Left renal pelvis (tissue), 4 donors: Measurements from ENCODE around the gene SEPTIN11. TPM values are rescaled to one million over a fixed set of nuclear protein-coding genes. Genes with fewer than 3 reads are reported as not detected.

Experiments used
- polyA plus RNA-seq, 4 donors: library from polyadenylated mRNA; unstranded; fragments of 120-200 nt; gene quantifications; one replicate each; pipeline ENCODE4 v1.2.1, GENCODE V29; 2013; ENCODE audit not compliant: insufficient read length in 4 of 4

Gene SEPTIN11
- polyA plus RNA-seq, 4 donors, result 244 to 309 (median 284) TPM

Other genes starting within 250 kb of the SEPTIN11 start
- 1 to 10 TPM in 3 of 4 donors, under 1 TPM in 1; 0.38 to 6.2 (median 4.9) TPM for gene SOWAHB, start 51.6 kb upstream of the SEPTIN11 start, polyA plus RNA-seq
- 100 to 1,000 TPM; 370 to 508 (median 407) TPM for gene CCNI, start 126.2 kb downstream of the SEPTIN11 start, polyA plus RNA-seq
- 100 to 1,000 TPM; 119 to 160 (median 146) TPM for gene CCNG2, start 207.5 kb downstream of the SEPTIN11 start, polyA plus RNA-seq